HEK293 (cell line): Measurements from ENCODE around the gene HRC.

ENCODE experiments used
- GLI2 ChIP-seq: fragments of 450-650 bp; formaldehyde crosslinking; IDR thresholded peaks from 2 replicates; pipeline ENCODE4; 2017; ENCODE audit warnings: missing biosample characterization, missing genetic modification characterization, low read depth, borderline replicate concordance
- GLIS1 ChIP-seq: fragments of 450-650 bp; formaldehyde crosslinking; IDR thresholded peaks from 2 replicates; pipeline ENCODE4 v1.5.1; 2016; ENCODE audit warnings: missing biosample characterization, missing genetic modification characterization
- GLIS2 ChIP-seq: fragments of 450-650 bp; formaldehyde crosslinking; IDR thresholded peaks from 2 replicates; pipeline ENCODE4 v1.5.1; 2016; ENCODE audit warnings: missing biosample characterization, missing genetic modification characterization
- KLF1 ChIP-seq: fragments of 450-650 bp; formaldehyde crosslinking; IDR thresholded peaks from 2 replicates; pipeline ENCODE4 v1.5.1; 2016; ENCODE audit warnings: missing biosample characterization, missing genetic modification characterization
- SP2 ChIP-seq: fragments of 450-650 bp; formaldehyde crosslinking; IDR thresholded peaks from 2 replicates; pipeline ENCODE4 v1.5.1; 2016; ENCODE audit warnings: missing biosample characterization, missing genetic modification characterization
- ZBTB1 ChIP-seq: fragments of 450-650 bp; formaldehyde crosslinking; IDR thresholded peaks from 2 replicates; pipeline ENCODE4 v1.5.1; 2016; ENCODE audit warnings: missing biosample characterization, missing genetic modification characterization
- ZBTB17 ChIP-seq: fragments of 450-650 bp; formaldehyde crosslinking; IDR thresholded peaks from 2 replicates; pipeline ENCODE4 v1.5.1; 2016; ENCODE audit warnings: missing biosample characterization, missing genetic modification characterization
- ZFP41 ChIP-seq: fragments of 450-650 bp; formaldehyde crosslinking; IDR thresholded peaks from 2 replicates; pipeline ENCODE4 v1.5.1; 2016; ENCODE audit warnings: missing biosample characterization, missing genetic modification characterization, borderline replicate concordance
- ZFP69B ChIP-seq: fragments of 450-650 bp; formaldehyde crosslinking; IDR thresholded peaks from 2 replicates; pipeline ENCODE4 v1.5.1; 2016; ENCODE audit warnings: missing biosample characterization, missing genetic modification characterization
- ZNF157 ChIP-seq: fragments of 450-650 bp; formaldehyde crosslinking; IDR thresholded peaks from 2 replicates; pipeline ENCODE4 v1.5.1; 2016; ENCODE audit warnings: missing biosample characterization, missing genetic modification characterization
- ZNF302 ChIP-seq: fragments of 450-650 bp; formaldehyde crosslinking; IDR thresholded peaks from 2 replicates; pipeline ENCODE4 v1.5.1; 2016; ENCODE audit warnings: missing biosample characterization, missing genetic modification characterization, low read depth
- ZNF335 ChIP-seq: fragments of 450-650 bp; formaldehyde crosslinking; conservative IDR thresholded peaks from 2 replicates; pipeline ENCODE4 v1.5.1; 2016; ENCODE audit warnings: missing biosample characterization, missing genetic modification characterization
- ZNF341 ChIP-seq: fragments of 450-650 bp; formaldehyde crosslinking; IDR thresholded peaks from 2 replicates; pipeline ENCODE4; 2016; ENCODE audit warnings: low read depth, missing biosample characterization, missing genetic modification characterization
- ZNF404 ChIP-seq: fragments of 450-650 bp; formaldehyde crosslinking; IDR thresholded peaks from 2 replicates; pipeline ENCODE4 v1.5.1; 2017; ENCODE audit warnings: missing biosample characterization, missing genetic modification characterization
- ZNF416 ChIP-seq: fragments of 450-650 bp; formaldehyde crosslinking; IDR thresholded peaks from 2 replicates; pipeline ENCODE4 v1.5.1; 2016; ENCODE audit warnings: missing biosample characterization, missing genetic modification characterization
- ZNF433 ChIP-seq: fragments of 450-650 bp; formaldehyde crosslinking; IDR thresholded peaks from 2 replicates; pipeline ENCODE4 v1.5.1; 2016; ENCODE audit warnings: missing biosample characterization, missing genetic modification characterization, low read depth
- ZNF529 ChIP-seq: fragments of 450-650 bp; formaldehyde crosslinking; IDR thresholded peaks from 2 replicates; pipeline ENCODE4 v1.5.1; 2017; ENCODE audit warnings: missing genetic modification characterization, missing biosample characterization; ENCODE audit not compliant: insufficient replicate concordance
- ZNF585B ChIP-seq: fragments of 450-650 bp; formaldehyde crosslinking; IDR thresholded peaks from 2 replicates; pipeline ENCODE4 v1.5.1; 2016; ENCODE audit warnings: missing biosample characterization, missing genetic modification characterization
- ZNF600 ChIP-seq: fragments of 450-650 bp; formaldehyde crosslinking; IDR thresholded peaks from 2 replicates; pipeline ENCODE4 v1.5.1; 2016; ENCODE audit warnings: missing biosample characterization, missing genetic modification characterization
- ZNF701 ChIP-seq: fragments of 450-650 bp; formaldehyde crosslinking; IDR thresholded peaks from 2 replicates; pipeline ENCODE4 v1.5.1; 2016; ENCODE audit warnings: missing biosample characterization, missing genetic modification characterization
- ZNF777 ChIP-seq: fragments of 450-650 bp; formaldehyde crosslinking; IDR thresholded peaks from 2 replicates; pipeline ENCODE4 v1.5.1; 2017; ENCODE audit warnings: missing biosample characterization, missing genetic modification characterization, borderline replicate concordance
- TF ChIP-seq, protein P1 (sequence below): sonication (generic); formaldehyde crosslinking; IDR thresholded peaks from 2 replicates; pipeline ENCODE4 v1.8.1; 2022; ENCODE audit warnings: mild to moderate bottlenecking, moderate library complexity, missing genetic modification reagents
- TF ChIP-seq, protein P2 (sequence below): fragments of 450-650 bp; formaldehyde crosslinking; IDR thresholded peaks from 2 replicates; pipeline ENCODE4 v1.5.1; 2016; ENCODE audit warnings: missing biosample characterization, missing genetic modification characterization
- TF ChIP-seq, protein P3 (sequence below): fragments of 450-650 bp; formaldehyde crosslinking; IDR thresholded peaks from 2 replicates; pipeline ENCODE4 v1.5.1; 2016; ENCODE audit warnings: missing biosample characterization, missing genetic modification characterization
- TF ChIP-seq, protein P4 (sequence below): fragments of 450-650 bp; formaldehyde crosslinking; IDR thresholded peaks from 2 replicates; pipeline ENCODE4 v1.5.1; 2016; ENCODE audit warnings: missing biosample characterization, missing genetic modification characterization
- TF ChIP-seq, protein P5 (sequence below): fragments of 450-650 bp; formaldehyde crosslinking; IDR thresholded peaks from 2 replicates; pipeline ENCODE4 v1.5.1; 2017; ENCODE audit warnings: missing biosample characterization, mild to moderate bottlenecking, missing genetic modification characterization, moderate library complexity
- TF ChIP-seq, protein P6 (sequence below): fragments of 450-650 bp; formaldehyde crosslinking; IDR thresholded peaks from 2 replicates; pipeline ENCODE4 v1.5.1; 2016; ENCODE audit warnings: missing biosample characterization, missing genetic modification characterization
- TF ChIP-seq, protein P7 (sequence below): fragments of 450-650 bp; formaldehyde crosslinking; IDR thresholded peaks from 2 replicates; pipeline ENCODE4 v1.5.1; 2016; ENCODE audit warnings: missing biosample characterization, missing genetic modification characterization

Gene HRC

DNA sequence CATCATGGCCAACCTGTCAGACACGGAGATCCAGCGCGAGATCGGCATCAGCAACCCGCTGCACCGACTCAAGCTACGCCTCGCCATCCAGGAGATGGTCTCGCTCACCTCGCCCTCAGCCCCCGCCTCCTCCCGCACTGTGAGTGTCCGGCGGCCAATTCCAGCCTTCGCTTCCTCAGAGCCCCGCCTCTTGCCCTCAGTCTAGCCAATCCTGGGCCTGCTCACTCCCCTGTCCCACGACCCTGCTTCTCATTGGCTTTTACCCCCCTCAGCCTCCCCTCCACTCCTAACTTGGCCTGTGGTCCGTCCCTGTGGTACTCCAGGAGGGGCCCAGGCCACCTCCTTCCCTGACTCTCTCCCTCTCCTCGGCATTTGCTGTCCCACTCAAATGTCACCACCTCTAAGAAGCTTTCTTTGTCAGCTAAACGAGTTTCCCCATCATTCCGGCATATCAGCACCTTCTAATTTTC lies 12.3 kb downstream of the HRC start (continued):
- TF ChIP-seq, protein P1, sequence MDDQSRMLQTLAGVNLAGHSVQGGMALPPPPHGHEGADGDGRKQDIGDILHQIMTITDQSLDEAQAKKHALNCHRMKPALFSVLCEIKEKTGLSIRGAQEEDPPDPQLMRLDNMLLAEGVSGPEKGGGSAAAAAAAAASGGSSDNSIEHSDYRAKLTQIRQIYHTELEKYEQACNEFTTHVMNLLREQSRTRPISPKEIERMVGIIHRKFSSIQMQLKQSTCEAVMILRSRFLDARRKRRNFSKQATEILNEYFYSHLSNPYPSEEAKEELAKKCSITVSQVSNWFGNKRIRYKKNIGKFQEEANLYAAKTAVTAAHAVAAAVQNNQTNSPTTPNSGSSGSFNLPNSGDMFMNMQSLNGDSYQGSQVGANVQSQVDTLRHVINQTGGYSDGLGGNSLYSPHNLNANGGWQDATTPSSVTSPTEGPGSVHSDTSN (CRISPR knock-in tag) = no peak
- TF ChIP-seq SP2 (tag by site-specific recombination) (peak; percentile 92), GLIS1 (tag by site-specific recombination) (peak; percentile 63), ZNF433 (tag by site-specific recombination) (no peak), KLF1 (tag by site-specific recombination) (no peak), ZBTB17 (tag by site-specific recombination) (peak; percentile 46; the same call in 1 of the 2 replicates), ZFP41 (tag by site-specific recombination) (no peak), GLIS2 (peak; percentile 91), ZNF404 (no peak), ZNF341 (peak; percentile 34), ZNF529 (tag by site-specific recombination) (no peak), ZNF335 (no peak), GLI2 (no peak), ZNF600 (tag by site-specific recombination) (no peak), ZNF585B (tag by site-specific recombination) (no peak), ZNF777 (tag by site-specific recombination) (no peak), ZBTB1 (tag by site-specific recombination) (no peak), ZNF701 (tag by site-specific recombination) (no peak), ZFP69B (tag by site-specific recombination) (no peak), ZNF302 (tag by site-specific recombination) (no peak), ZNF416 (tag by site-specific recombination) (no peak), ZNF157 (tag by site-specific recombination) (no peak)
- TF ChIP-seq, protein P2, sequence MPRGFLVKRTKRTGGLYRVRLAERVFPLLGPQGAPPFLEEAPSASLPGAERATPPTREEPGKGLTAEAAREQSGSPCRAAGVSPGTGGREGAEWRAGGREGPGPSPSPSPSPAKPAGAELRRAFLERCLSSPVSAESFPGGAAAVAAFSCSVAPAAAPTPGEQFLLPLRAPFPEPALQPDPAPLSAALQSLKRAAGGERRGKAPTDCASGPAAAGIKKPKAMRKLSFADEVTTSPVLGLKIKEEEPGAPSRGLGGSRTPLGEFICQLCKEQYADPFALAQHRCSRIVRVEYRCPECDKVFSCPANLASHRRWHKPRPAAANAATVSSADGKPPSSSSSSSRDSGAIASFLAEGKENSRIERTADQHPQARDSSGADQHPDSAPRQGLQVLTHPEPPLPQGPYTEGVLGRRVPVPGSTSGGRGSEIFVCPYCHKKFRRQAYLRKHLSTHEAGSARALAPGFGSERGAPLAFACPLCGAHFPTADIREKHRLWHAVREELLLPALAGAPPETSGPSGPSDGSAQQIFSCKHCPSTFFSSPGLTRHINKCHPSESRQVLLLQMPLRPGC (tag by site-specific recombination) = no peak
- TF ChIP-seq, protein P3, sequence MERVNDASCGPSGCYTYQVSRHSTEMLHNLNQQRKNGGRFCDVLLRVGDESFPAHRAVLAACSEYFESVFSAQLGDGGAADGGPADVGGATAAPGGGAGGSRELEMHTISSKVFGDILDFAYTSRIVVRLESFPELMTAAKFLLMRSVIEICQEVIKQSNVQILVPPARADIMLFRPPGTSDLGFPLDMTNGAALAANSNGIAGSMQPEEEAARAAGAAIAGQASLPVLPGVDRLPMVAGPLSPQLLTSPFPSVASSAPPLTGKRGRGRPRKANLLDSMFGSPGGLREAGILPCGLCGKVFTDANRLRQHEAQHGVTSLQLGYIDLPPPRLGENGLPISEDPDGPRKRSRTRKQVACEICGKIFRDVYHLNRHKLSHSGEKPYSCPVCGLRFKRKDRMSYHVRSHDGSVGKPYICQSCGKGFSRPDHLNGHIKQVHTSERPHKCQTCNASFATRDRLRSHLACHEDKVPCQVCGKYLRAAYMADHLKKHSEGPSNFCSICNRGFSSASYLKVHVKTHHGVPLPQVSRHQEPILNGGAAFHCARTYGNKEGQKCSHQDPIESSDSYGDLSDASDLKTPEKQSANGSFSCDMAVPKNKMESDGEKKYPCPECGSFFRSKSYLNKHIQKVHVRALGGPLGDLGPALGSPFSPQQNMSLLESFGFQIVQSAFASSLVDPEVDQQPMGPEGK = peak; percentile 59
- TF ChIP-seq, protein P4, sequence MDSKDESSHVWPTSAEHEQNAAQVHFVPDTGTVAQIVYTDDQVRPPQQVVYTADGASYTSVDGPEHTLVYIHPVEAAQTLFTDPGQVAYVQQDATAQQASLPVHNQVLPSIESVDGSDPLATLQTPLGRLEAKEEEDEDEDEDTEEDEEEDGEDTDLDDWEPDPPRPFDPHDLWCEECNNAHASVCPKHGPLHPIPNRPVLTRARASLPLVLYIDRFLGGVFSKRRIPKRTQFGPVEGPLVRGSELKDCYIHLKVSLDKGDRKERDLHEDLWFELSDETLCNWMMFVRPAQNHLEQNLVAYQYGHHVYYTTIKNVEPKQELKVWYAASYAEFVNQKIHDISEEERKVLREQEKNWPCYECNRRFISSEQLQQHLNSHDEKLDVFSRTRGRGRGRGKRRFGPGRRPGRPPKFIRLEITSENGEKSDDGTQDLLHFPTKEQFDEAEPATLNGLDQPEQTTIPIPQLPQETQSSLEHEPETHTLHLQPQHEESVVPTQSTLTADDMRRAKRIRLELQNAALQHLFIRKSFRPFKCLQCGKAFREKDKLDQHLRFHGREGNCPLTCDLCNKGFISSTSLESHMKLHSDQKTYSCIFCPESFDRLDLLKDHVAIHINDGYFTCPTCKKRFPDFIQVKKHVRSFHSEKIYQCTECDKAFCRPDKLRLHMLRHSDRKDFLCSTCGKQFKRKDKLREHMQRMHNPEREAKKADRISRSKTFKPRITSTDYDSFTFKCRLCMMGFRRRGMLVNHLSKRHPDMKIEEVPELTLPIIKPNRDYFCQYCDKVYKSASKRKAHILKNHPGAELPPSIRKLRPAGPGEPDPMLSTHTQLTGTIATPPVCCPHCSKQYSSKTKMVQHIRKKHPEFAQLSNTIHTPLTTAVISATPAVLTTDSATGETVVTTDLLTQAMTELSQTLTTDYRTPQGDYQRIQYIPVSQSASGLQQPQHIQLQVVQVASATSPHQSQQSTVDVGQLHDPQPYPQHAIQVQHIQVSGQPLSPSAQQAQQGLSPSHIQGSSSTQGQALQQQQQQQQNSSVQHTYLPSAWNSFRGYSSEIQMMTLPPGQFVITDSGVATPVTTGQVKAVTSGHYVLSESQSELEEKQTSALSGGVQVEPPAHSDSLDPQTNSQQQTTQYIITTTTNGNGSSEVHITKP (tag by site-specific recombination) = peak; percentile 81; the same call in 1 of the 2 replicates
- TF ChIP-seq, protein P5, sequence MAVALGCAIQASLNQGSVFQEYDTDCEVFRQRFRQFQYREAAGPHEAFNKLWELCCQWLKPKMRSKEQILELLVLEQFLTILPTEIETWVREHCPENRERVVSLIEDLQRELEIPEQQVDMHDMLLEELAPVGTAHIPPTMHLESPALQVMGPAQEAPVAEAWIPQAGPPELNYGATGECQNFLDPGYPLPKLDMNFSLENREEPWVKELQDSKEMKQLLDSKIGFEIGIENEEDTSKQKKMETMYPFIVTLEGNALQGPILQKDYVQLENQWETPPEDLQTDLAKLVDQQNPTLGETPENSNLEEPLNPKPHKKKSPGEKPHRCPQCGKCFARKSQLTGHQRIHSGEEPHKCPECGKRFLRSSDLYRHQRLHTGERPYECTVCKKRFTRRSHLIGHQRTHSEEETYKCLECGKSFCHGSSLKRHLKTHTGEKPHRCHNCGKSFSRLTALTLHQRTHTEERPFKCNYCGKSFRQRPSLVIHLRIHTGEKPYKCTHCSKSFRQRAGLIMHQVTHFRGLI = no peak
- TF ChIP-seq, protein P6, sequence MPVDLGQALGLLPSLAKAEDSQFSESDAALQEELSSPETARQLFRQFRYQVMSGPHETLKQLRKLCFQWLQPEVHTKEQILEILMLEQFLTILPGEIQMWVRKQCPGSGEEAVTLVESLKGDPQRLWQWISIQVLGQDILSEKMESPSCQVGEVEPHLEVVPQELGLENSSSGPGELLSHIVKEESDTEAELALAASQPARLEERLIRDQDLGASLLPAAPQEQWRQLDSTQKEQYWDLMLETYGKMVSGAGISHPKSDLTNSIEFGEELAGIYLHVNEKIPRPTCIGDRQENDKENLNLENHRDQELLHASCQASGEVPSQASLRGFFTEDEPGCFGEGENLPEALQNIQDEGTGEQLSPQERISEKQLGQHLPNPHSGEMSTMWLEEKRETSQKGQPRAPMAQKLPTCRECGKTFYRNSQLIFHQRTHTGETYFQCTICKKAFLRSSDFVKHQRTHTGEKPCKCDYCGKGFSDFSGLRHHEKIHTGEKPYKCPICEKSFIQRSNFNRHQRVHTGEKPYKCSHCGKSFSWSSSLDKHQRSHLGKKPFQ (tag by site-specific recombination) = no peak
- TF ChIP-seq, protein P7, sequence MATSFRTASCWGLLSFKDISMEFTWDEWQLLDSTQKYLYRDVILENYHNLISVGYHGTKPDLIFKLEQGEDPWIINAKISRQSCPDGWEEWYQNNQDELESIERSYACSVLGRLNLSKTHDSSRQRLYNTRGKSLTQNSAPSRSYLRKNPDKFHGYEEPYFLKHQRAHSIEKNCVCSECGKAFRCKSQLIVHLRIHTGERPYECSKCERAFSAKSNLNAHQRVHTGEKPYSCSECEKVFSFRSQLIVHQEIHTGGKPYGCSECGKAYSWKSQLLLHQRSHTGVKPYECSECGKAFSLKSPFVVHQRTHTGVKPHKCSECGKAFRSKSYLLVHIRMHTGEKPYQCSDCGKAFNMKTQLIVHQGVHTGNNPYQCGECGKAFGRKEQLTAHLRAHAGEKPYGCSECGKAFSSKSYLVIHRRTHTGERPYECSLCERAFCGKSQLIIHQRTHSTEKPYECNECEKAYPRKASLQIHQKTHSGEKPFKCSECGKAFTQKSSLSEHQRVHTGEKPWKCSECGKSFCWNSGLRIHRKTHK (tag by site-specific recombination) = no peak
